ENCODE measurements around the gene MXD3.
"Not testable (repeated sequence)": the region's sequence is repeated elsewhere in the genome, so short reads cannot be mapped to it uniquely, and the experiment has no call there.

Gene MXD3

GRCh38 chr5:177260961-177261360 is 50.7 kb downstream of the MXD3 start:
- no peak for DNase-seq

GRCh38 chr5:177258711-177259110 is 53.0 kb downstream of the MXD3 start:
- DNase-seq: not testable (repeated sequence)
